HTR-8/SVneo (cell line): ENCODE measurements around the gene POTEF.
"Not testable (repeated sequence)": the region's sequence is repeated elsewhere in the genome, so short reads cannot be mapped to it uniquely, and the experiment has no call there.

Source experiments
- DNase-seq: peaks from one replicate; pipeline ENCODE4 v3.0.0; 2011; ENCODE audit warnings: low spot score, mixed read lengths; ENCODE audit not compliant: insufficient read length
- FAIRE-seq: peaks from 2 replicates; lab custom pipeline; 2011; peaks lifted over from hg19 to GRCh38; lab: Jason Lieb, UNC

Gene POTEF

DNA sequence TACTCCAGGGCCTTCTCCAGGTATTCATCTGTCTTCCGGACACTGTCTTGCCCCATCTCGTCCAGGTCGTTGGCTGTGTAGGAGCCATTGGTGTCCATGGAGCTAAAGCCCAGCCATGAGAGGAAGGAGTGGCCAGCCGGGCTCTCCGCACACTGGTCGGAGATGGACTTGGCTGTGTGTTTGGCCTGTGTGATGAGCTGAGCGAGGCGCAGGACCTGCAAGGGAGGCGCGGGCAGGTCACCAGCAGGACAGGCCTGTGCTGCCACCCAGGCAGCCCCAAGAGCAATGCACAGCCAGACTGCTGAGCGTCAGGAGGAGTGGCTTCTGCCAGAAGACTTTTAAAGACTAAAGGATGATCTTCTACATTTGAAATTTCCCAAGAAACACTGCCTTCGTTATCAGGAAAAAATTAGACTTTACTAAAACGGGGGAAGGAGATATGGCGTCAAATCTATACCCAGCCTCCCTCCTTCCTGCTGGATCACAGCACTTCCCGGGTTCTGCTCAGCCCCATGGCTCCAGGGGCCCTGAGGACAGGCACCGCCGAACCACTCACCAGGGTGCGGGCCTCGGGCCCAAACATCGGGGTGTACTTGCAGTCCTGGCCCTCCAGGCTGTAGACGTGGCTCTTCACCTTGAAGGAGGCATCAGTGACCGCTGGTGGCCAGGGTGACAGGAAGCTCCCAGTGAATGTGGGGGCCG is 24.9 kb upstream of the POTEF start:
- peak; percentile 26 for FAIRE-seq
- not testable (repeated sequence) for DNase-seq

DNA sequence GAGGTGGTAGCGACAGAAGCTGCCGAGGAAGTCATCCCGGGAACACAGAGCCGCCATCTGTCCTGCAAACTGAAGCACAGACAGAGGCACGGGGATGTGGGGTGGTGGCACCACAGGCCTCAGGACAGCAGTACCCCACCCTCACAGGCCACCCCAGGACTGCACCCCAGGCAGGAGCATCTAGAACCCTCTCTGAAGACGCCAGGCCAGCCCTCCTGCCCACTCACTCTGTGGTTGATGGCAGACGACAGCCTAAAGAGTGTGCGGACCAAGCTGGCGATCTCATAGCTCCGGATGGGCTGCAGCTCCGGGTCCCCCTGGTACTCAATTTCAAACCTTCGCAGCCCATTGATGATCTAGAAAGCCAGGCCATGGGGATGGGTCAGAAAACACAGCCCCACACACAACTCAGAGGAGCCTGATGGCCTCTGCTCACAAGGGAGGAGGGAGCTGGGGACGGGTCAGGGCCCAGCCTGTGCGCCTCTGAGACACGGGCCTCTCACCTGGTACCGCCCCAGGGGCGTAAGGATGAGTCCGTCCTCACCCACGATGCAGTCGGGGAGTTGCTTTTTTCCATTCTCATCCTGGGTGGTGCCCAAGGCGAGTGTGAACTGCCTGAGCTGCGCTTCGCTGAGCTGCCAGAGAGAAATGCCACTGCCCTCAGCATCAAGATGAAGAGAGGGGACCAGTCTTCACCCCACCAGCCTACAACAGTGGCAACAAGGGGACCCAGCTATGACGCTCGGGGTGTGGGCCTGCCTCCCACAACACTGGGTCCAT is 24.0 kb upstream of the POTEF start:
- FAIRE-seq (no peak), DNase-seq (no peak)

DNA sequence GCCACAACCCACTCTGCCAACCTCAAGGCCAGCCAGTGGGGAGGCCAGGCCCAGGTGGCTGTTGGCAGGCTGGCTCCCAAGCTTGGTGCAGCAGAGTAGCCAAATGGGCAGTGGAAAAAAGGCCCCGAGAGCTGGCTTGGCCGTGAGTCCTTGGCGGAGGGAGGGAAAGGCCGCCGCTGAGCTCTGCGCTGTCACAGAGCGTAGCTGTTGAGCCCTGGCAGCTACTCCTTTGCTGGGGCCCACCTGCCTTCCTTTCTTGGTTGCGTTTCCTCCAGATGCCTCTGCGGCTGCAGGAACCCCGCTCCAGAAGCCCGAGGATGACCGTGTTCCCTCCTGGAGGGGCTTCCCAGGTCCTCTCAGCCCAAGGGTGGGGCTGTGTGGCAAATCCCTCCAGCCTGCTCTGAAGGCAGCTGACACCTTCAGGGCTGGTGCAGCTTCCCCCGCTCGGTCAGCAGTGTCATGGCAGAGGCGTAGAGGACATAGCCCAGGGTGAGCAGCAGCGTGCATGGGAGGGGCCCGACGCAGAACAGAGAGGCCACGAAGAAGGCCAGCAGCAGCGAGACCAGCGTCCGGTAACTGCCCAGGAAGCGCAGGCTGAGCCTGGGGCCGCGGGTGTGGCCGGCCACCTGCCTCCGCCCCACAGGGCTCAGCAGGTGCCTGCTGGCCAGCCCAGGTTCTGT is 23.3 kb upstream of the POTEF start:
- not testable (repeated sequence) for FAIRE-seq, DNase-seq

DNA sequence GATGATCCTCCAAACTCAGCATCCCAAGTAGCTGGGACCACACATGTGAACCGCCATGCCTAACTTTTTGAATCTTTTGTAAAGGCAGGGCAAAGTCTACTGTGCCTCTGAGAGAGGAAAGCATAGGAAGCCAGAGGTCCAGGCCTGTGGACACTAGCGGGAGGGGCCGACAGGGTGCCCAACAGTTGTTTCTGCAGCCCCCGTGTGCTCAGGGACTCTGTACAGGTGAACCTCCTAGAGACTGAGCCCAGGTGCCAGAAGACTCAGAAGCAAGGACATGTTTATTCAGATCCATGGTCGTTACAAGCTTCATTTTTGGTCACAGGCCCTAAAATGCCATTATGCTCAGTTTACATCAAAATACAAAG is 22.1 kb upstream of the POTEF start:
- DNase-seq, FAIRE-seq: not testable (repeated sequence)

DNA sequence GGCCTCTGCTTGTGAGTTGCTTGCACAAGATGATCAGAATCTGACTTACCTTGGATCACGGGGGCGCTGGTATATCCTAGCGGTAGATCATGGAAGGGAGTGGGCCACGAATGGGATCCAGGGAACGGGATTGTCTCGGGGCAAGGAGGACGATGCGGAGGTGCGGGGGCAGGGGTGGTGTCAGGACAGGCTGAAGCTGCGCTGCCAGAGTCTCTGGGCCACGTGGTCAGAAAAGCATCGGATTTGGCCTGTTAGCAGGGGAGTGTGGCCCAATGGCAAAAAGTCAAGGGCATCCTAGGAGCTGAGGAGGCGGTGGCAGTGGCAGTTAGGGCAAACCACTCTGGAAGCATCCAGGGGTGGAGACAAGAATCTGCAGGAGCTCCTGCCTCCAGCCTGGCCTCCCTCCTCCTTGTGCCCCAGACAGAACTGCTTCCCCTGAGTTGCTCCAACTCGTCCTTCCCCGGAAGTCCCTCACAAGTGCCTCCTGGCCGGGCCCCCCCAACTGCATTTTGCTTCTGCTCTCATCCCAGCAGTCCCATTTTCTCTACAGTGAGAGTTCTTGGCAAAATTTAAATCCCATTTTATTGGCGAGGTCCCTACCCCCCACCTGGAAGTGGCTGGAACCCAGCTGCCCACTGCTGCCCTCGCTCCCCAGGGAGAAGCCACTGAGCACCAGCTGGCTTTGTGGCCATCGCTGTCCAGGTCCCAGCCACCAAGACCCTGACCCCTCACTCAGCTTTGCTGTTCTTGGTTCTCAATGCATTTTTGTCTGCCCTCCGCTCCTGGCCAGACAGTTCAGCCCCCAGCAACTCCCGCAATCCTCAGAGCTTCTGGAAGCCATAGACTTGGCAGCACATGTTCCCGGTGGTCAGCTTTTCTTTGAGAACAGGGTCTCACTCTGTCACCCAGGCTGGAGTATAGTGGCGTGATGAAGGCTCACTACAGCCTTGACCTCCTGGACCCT is 21.4 kb upstream of the POTEF start:
- no peak for FAIRE-seq
- DNase-seq = no peak

DNA sequence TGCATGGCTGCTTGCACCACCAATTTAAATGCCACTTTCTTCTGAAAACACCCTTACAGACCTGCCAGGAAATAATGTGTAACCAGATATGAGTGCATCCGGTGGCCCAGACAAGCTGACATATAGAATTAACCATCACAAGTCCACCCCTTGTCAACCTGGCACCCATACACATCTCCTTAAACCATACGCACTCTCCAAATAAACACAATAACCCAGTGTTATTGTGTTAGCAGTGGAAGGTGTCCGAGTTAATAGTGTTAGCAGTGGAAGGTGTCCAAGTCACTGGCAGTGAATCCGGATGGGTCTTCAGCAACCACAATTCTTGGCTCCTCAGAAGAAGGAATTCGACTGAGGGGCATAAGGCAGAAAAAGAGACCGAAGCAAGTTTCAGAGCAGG is 19.5 kb upstream of the POTEF start:
- DNase-seq, FAIRE-seq: not testable (repeated sequence)

DNA sequence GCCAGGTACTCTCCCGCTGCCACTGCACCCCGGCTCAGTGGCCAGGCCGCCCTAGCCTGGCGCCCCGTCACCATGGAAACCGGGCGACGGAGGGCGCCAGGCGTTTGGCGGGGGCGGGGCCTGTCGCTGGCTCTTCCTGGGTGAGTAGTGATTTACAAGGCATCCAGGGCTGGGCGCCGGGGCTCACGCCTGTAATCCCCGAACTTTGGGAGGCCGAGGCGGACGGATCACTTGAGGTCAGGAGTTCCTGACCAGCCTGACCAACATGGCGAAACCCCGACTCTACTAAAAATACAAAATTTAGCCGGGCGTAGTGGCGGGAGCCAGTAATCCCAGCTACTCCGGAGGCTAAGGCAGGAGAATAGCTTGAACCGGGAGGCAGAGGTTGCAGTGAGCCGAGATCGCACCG is 16.0 kb upstream of the POTEF start, which contains the start of gene CCDC74B:
TSS of gene CCDC74B (minus strand) at position 107 of the 409 bp plus-strand sequence. CDS start 116 bp downstream, outside the sequence.
- not testable (repeated sequence) for FAIRE-seq, DNase-seq

GRCh38 chr2:130143266-130144039 is 14.4 kb upstream of the POTEF start:
- not testable (repeated sequence) for DNase-seq, FAIRE-seq

DNA sequence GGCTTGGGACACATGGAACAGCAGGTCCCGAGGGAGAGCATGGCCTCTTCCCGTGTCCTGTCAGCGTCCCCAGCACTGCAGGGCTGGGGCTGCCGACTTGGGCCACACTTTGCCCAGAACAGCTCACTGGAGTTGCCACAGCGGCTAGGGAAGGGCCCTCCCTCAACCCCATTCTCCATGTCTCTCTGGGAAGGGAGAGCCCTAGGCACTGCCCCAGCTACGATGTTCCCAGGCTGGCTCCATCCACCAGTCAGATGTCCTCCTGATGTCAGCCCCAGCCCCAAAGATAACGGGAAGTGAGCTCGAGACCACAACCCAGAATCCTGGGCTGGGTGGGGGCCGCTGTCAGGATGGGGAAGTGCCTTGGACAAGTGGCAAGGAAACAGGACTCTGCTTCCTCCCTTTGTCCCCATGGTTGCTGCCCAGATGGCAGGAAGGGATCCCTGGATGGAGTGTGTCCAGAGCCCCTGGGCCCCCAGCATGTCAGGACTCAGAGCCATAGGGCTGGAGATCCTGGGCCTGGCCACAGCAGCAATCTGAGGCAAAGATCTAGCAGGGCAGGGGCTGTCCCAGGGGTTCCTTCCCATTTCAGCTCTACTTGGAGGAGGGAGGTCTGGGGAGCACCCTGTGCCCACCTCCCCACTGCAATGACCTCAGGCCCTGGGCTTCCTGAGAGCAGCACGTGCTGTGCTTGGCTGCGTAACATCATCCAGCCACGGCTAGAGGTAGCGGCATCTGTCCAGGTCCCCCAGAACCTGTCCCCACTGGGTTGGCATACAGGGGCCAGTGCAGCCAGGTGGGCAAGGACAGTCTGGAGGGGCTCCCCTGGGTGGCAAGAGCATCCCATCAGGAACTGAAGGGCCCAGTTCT is 13.6 kb upstream of the POTEF start:
- not testable (repeated sequence) for FAIRE-seq, DNase-seq

DNA sequence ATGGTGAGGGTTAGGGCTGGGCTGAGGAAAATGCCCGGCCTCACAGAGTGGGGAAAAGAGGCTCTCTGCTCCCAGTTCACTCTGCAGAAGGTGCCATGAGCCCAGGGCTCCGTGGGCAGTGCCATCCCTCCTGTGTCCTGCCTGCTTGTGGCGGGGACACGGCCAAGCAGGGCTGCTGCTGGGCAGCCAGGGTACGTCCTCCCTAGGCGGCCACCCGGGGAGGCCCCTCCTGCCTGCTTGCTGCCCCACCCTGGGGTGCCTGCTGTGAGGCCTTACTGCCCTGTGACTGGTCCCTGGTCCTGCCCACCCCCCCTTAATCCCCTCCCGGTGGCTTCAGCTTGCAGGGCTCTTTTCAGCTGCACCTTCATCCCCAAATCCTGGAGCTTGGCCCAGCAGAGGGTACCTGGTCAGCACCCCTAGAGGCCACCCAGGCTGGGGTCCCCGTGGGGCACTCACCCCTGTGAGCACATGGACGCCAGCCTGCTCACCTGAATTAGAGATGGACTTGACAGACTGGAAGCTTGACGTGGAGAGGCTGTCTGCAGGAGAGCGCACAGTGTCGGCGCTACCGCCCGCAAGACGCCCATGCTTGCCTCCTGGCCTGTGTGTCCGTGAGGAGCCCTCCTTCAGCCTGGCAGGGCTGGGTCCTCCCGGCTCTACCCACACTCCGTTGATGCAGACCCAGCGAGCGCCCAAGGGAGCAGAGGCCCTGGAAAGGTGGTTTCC is 12.8 kb upstream of the POTEF start:
- FAIRE-seq, DNase-seq: not testable (repeated sequence)

- not testable (repeated sequence) for FAIRE-seq, DNase-seq
These were observed 12.0 kb upstream of the POTEF start for GRCh38 chr2:130141002-130141401.

- not testable (repeated sequence) for DNase-seq, FAIRE-seq
These were observed 11.5 kb upstream of the POTEF start for GRCh38 chr2:130140516-130140915.

DNA sequence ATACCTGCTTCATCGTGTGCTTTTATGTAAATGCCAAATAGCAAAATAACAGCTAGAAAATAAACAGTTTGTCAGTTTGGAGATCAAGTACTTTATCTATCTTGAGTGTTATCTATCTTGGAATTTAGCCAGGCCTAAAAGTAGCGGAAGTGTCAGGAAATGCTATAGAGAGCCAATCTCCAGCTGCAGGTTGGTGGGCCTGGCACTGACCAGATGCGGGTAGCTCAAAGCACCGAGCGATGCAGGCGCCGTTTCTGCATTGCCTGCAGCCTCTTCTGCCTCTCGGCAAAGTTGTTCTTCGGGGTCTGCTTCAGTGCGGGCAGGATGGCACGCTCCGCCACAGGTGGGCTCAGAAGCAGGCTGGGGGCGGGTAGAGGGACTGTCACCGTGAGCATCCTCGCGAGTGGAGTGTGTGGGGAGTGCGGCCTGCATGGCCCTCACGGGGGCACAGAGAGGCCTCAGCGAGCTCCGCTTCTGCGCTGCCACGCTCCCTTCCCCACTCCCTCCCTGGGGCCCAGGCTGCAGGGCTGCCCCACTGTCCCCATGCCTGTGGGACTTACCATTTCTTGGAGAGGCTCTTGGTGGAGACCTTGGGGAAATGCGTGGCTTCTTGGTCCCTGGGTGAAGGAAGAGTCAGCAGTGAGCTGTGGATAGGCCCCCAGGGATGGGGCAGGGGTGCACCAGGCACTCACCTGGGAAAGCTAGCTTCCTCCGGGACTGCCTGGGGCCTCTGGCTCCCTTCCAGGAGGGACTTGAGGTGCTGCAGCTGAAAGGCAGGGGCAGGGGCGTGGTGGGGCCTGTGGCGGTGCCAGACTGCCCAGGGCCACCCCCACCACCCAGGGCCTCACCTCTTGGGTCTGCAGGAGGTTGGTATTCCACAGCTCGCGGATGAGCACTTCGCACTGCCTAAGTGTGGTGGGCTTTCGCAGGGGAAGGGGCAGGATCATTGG is 10.6 kb upstream of the POTEF start:
- not testable (repeated sequence) for FAIRE-seq

DNA sequence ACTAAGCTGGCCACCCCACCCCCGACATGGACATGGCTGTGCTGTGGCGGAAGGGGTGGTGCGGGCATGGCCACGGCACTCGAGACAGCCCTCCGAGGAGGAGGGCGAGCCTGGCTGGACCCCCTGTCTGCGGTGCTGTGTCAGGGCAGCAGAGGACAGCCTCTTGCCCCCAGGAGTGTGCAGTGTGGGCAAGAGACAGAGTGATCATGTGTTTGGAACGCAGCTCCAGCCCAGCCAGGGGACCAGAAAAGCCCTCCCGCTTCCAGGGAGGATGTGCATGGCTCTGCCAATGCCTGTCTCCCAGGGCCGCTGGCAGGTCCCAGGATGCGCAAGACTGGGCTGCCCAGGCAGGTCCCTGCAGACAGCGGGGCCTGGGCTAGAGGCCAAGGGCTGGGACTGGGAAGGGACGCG is 9.8 kb upstream of the POTEF start:
- not testable (repeated sequence) for DNase-seq, FAIRE-seq

More for the DNA sequence above, 10.6 kb upstream of the POTEF start:
- DNase-seq = not testable (repeated sequence)

- not testable (repeated sequence) for FAIRE-seq, DNase-seq
These were observed 9.3 kb upstream of the POTEF start for GRCh38 chr2:130138326-130138725.

- not testable (repeated sequence) for DNase-seq, FAIRE-seq
These were observed 8.1 kb upstream of the POTEF start for GRCh38 chr2:130137118-130137517.
